T-helper 2 cell (primary cell): ENCODE data around the gene GAS1.

ENCODE experiments used
- DNase-seq, 5 experiments: peaks; one replicate each; pipeline versions ENCODE4 v3.0.0 to v3.0.0-alpha.2; 2012 to 2022

The GAS1 gene

DNA sequence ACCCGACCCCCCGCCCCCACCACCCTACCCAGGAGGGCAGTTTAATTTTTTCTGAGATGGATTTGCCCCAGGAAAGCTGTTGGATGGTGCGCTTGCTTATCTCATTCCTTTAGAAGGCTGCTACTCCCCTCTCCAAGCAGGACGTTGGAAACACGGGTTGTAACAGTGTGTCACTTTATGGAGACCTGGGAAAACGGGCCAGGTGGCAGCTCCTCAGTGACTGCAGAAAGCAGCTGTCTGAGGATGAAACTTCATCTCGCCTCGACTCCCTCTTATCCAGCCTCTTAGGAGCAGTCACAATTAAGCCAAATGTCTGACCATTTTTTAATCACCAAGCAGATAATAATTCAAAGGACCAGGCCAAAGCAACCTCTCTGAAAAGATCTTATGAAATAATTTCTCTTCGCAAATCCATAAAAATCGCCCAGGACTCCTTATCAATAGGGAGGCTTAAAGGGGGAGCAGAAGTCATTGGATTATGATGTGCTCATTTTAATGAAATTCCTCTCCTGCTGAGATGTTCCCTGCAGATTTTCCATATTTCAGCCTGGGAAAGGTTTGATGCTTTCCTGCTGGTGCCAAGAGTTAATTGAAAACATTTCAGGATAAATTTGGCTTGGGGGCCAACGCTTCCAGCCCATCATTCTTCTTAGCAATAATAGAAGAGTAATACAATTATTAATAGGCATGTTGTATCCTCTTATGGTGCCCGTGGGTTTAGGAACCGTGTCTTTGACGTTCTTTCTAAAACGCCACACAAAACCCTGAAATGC lies 26.0 kb downstream of the GAS1 start:
- DNase-seq = no peak

DNA sequence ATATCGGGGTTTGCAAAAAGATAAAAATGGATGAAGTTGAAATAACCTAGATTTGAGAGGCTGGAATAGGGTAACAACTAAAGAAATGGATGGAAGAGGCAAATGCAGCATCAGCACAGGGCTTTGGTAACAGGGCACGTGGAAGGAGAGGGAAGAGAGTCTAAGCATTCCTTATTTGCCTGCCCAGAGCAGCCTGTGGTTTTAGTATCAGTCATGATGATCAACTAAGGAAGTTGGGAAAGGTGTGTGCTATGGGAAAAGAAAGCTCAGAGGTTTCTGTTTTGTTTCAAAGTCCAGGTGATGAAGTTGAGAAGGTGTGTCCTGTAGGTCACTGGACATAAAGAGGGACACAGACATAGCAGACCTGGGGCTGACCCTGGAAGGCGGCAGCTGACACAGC lies 28.8 kb downstream of the GAS1 start:
- DNase-seq = no peak

DNA sequence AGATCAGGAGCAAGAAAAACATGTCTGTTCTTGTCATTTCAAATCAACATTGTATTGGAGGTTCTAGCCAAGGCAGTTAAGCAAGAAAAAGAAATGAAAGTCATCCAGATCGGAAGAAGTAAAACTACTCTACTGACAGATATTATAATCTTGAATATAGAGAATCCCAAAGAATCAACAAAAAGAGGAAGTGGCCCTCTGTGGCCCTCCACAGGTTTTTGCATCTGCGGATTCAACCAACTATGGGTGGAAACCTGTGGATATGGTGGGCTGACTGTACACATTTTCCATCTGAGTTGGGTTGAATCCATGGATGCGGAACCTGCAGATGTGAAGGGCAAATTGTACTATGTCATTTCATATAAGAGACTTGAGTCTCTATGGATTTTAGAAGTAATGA lies 35.1 kb downstream of the GAS1 start:
- no peak for DNase-seq

DNA sequence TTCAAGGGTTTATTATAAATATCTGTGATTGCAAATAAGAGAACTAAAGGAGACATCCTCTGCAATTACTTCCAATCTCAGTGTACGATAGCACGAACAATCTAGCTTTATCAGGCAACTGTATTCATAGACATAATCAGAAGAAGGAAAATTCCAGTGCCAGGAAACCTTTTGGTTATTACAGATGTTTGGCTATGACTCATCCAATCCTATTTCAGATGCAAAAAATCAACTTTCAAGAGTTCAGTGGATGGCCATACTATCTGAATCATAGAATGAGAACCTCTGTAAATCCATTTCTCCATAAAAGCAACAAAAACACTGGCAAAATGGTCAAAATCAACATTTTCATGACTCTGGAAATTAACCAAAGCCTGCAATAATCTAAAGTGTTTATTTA lies 37.9 kb downstream of the GAS1 start:
- DNase-seq = no peak

DNA sequence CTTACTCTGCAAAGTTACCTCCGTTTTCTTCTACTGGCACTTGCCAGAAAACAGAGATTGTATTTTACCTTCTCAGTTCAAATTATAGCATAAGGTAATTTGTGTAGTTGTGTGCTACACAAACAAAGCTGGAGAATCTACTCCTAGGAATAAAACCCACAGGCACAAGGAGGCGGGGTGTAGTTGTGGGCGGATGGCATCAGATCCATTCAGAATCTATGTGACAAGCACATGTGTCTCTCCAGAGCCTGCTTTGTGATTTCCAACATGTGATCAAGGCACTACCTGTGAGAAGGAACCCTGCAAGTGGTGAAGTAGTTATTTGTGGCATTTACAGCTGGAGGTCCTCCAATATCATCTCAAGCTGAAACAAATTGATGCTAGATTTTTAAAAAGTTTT lies 39.0 kb downstream of the GAS1 start:
- DNase-seq = no peak

DNA sequence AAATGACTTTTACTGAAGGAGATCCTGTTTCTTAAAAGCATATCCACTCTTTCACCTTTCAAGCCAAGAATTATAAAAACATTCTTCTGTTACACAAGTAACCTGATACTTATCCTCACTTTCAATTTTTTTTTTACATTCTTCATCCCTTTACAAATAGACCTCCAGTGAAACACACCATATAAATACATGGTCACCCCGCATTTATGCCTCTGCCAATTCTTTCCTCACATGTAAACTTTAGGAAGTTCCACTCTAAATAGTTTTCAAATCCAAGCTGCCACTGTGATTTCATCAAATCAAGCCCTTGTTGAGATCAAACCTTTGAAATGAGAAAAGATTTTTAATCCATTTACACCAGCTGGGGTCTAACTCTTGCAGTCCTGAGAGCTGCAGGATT lies 40.0 kb downstream of the GAS1 start:
- DNase-seq = no peak

DNA sequence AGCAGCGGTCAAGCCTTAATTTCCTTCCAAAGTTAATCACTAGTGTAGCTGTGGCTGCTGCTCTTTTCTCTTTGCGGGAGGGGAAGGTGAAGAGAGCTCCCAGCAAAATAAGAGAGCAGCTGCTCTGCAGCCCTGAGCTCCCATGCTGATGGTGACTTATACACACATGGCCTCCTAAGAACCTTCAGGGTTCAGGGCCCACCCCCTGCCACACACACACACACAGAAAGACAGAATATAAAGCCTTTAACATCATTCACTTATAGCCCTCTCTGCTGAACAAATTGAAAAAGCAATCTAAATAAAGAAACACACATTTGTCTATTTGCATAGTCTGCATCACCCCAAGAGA lies 43.6 kb downstream of the GAS1 start:
- DNase-seq = no peak

DNA sequence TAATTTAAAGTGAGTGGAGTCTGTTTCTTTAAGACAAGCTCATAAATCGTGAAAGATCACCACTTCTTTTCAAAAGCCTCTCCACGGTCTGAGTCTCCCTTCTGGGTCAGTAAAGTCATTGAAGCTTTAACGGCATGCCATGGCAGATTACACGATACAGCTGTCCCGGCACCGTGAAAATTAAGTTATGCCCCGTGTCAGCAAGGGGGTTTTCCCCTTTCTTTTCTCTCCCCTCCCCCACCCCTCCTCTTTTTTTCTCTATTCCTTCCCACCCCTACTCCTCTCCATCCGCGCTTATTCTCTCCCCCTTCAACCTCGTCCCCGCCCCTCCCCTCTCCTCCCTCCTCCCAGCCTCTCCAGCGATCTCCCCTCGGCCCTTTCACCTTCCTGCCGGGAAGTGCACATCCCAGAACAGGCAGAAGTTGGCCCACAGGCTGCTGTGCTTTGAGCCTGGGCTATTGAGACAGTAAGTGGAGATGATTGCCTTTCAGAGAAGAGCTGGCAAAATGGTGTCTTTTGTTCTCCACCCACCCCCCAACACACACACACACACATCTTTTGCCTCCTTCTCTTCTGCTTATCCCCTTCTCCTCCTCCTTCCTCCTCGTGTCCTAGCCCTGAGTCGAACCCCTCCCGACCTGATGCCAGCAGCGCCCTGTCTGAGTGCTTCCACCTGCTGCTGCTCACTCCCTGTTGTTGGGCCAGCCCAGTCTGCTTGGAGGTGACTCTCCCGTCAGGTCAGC lies 44.1 kb downstream of the GAS1 start:
- DNase-seq = no peak

DNA sequence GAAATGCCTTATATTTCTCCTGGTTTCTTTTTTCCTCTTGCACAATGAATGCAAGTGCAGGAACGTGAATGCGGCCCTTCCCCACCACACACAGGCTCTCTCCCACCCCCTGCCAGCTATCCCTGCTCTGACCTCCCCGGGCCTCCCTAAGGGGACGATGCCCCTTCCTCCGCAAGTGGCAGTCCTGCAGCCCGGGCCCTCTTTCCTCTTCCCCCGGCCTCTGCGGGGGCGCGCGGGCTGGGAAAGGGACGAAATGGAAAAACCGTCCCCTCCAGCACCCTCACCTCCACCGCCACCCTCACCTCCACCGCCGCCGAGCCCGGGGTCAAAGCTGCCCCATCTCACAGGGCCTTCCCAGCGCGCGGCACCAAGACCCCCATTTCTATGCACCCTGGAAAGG lies 44.7 kb downstream of the GAS1 start:
- no peak for DNase-seq

DNA sequence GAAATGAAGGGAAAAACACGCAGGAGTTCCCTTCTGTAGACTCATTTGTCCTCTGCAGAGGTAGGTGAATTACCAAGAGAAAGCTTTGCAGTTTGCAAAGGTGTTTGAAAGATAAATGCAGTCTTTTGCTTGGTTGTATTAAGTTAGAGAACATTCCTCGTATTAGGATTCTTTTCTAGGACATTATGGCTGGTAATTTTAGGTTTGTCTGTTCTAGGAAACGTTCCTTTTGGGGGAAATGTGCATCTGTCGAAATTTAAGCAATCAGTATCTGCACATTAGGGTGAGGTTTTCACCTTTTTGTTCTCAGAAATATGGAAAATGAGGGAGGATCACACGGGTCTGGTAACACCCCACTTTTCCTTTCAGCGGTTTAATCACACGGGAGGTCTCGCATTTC lies 45.1 kb downstream of the GAS1 start:
- no peak for DNase-seq

DNA sequence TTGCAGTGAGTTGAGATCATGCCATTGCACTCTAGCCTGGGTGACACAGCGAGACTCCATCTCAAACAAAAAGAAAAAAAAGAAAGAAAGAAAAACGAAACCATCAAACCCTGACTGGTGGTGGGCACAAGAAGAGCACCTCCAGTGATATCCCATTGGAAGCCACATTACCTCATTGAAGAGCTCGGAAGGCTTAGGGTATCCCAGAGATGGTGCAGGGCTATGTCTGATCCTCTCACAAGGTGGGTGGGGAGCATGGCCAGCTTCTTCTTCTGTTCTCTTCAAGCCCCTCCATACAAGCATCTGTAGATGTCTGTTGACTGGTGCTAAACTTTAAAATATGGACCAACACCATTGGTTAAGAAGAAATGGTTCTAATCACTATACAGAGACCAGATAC lies 45.8 kb downstream of the GAS1 start:
- no peak for DNase-seq
